NOMO-1 treated with dmso at 0.1 percent for 144 hours (cell line): Measurements from ENCODE around the gene PIP4K2A.
A peak's percentile ranks its signal among the peaks of the same experiment; 100 is the strongest.
"Not testable (repeated sequence)": the region's sequence is repeated elsewhere in the genome, so short reads cannot be mapped to it uniquely, and the experiment has no call there.

Experiments used
- DNase-seq: peaks from one replicate; lab custom pipeline; 2025; ENCODE audit not compliant: unreplicated experiment; lab: John Stamatoyannopoulos, UW

The PIP4K2A gene

DNA sequence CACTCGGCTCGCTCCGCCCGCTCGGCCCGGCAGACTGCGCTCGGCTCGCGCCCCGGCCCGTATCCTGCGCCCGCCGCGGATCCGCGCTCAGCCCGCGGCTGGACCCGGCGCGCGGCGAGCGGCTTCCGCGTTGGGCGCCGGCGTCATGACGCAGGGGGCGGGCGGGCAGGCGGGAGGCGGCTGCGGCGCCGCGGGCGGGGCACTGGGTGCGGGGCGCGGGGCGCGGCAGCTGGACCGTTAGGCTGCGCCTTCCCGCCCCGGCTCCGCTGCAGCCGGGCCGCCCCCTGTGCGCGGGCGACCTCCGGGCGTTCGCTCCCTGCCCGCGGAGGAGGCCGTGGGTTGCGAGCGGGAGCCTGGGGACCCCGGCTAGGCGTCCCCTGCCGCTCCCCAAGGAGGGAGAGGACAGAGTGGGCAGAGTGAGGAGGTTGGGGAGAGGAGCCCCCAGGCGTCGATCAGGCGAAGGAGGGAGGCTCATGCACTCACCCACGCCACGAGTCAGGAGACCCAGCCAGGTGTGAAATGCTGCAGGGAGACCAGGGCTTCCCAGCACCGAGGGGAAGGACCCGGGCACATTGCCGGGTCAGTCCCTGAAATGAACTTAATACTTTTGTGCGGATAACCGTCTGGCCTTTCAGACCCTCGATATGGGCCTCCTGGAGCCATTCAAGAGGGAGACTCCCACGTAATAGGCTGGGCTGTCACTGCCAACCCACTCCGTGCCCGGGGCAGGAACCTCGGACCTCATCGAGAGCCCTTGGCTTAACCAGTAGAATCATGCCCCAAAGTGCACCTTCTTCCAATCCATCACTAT lies at the start of gene PIP4K2A:
TSS of gene PIP4K2A (minus strand) at position 100 of the 811 bp plus-strand sequence. CDS start 252 bp downstream, outside the sequence.
- DNase-seq = peak; percentile 33

- DNase-seq = no peak
Observed at GRCh38 chr10:22761569-22762220, 47.3 kb upstream of the PIP4K2A start.

DNA sequence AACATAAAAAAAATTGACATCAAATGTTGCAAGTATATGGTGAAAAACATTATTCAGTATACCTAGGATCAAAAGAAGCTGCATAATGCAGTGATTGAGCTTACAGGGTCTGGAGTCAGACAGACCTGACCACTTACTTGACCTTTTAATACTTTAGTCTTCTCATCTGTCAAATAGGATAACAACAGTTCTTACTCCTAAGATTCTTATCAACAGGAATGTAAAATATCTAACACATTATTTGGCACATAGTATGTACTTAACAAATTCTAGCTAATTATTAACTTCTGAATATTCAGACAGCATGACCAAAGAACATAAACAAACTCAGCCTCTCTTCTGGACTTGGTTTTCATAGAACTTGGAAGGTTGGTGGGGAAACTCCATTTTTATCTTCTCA lies 45.6 kb upstream of the PIP4K2A start:
- no peak for DNase-seq

GRCh38 chr10:22758867-22759266 lies 44.5 kb upstream of the PIP4K2A start:
- no peak for DNase-seq

- peak; percentile 4 for DNase-seq
Observed at GRCh38 chr10:22754296-22754695, 39.9 kb upstream of the PIP4K2A start.

DNA sequence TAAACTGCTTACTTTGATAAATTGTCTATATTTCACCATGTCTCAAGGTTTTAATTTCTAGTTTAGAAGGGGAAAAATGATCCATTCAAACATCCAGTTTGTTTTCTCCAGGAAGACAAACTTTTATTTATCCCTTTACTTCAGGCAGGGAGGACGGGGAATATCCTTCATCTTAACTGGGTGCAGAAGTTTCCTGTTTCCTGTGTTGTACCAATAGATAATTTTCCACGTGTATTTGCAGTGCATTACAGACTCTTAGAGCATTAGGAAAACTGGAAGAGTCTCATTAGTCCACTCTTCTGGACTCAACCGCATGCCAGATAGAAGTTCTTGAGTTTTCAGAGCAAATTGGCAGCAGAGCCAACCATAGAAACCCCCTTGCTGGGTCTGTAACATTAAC lies 39.4 kb upstream of the PIP4K2A start:
- no peak for DNase-seq

DNA sequence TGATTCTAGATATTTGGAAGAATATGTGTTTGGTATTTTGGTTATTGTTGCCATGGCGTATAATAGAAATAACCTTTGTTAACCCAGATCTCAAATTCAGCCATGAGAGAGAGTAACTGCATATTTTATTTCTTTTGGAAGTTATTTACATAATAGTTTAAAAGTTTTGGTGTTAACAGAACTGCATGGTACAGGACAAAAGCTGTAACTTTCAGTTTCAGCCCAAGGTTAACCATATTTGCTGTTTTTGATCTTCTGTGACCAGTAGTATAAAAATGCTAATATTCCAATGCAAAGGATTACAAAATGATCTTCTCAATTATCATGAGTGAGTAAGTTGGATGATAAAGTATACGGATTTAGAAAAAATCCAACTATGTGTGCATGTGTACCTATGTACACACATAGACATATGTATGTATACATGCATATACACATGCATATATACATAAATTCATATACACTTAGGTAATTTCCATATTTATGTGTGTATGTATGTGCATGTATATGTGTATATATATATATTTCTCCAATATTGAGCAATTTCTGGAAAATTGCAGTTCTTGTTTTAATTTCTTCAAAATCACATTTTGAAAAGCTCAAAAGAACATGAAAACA lies 38.0 kb upstream of the PIP4K2A start:
- DNase-seq = no peak

DNA sequence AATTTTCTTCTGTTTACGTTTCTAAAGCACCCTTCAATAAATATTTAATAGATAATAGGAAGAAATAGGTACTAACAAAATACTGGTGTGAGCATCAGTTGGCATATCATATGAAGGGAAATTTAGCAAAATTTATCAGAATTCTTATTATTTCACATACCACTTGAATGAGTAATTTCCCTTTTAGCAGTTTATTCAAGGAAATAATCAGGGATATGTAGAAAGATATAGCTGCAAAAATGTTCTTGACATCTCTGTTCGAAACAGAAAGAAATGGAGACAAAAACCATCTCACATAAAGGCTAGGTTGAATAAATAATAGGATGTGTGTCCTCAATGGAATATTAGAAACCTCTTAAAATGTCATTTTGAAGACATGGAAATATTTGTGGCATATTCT lies 35.8 kb upstream of the PIP4K2A start:
- no peak for DNase-seq

DNA sequence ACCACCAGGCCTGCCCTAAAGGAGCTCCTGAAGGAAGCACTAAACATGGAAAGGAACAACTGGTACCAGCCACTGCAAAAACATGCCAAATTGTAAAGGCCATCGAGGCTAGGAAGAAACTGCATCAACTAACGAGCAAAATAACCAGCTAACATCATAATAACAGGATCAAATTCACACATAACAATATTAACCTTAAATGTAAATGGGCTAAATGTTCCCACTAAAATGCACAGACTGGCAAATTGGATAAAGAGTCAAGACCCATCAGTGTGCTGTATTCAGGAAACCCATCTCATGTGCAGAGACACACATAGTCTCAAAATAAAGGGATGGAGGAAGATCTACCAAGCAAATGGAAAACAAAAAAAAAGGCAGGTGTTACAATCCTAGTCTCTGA lies 30.5 kb upstream of the PIP4K2A start:
- not testable (repeated sequence) for DNase-seq

DNA sequence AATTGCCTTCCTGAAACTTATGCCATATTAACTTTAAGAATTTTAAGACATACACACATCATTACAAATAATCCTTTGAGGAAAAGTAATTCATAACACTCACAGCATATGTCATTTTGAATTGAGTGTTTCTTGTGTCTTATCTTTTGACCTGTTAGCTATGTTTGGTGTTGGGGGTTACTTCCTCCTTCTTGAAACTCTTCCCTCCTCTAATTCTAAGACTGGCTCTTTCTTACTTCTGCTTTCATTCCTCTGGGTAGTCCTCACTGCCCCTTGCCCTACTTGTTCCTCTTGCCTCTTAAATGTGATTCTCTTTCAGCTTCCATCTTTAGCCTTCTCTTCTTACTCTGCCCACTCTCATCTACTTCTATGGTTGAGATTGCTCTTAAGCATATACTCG lies 28.3 kb upstream of the PIP4K2A start:
- DNase-seq = peak; percentile 93

- DNase-seq = not testable (repeated sequence)
Observed at GRCh38 chr10:22741631-22742030, 27.3 kb upstream of the PIP4K2A start.

- DNase-seq = no peak
Observed at GRCh38 chr10:22740180-22740579, 25.8 kb upstream of the PIP4K2A start.

DNA sequence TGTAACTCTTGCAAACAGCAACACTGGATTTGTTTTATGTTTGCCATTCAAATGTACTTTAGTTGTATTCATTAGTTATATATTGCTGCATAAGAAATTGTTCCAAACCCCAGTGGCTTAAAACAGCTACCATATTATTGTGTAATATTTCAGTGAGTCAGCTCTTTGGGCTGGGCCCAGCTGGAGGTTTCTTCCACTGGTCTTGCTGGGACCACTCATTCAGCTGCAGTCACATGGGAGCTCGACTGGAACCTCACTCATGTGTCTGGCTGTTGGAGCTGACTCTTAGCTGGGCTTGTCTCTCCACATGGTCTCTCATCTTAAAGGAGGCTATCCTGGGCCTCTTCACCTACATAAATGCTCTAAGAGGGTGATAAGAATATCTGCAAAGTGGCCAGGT lies 23.2 kb upstream of the PIP4K2A start:
- no peak for DNase-seq

GRCh38 chr10:22736134-22736533 lies 21.8 kb upstream of the PIP4K2A start:
- DNase-seq = no peak

GRCh38 chr10:22733992-22734391 lies 19.6 kb upstream of the PIP4K2A start:
- DNase-seq = no peak

DNA sequence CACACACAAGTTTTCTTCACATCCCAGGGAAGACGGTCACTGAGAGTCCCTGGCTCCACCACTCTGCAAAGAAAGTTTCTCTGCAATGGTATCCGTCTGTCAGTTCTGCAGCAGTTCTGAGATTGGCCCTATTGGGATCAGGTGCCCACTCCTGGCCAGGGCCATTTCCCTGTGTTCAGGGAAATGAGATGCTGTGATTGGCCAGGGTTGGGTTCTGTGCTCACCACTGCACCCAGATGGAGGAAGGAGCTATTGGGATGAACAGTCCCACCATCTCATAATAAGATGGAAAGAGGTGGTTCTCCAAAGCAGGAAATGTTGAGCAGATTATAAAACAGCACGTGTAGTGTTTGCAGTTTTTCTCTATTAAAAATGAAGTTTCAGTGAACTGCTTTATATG lies 13.3 kb upstream of the PIP4K2A start:
- DNase-seq = no peak

DNA sequence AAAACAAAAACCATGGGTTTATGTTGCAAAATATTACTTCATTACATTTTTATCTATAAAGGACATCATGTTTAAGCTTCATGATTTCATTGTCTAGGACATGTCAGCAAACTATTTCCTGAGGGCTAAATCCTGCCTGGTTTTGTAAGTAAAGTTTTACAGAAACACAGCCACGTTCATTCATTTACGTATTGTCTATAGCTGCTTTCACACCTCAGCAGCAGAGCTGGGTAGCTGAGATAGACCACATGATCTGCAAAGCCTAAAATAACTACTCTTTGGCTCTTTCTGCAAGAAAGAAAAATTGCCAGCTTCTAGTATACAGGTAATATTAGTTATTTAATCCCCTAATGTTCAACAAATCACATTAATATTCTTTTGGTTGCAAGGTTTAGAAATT lies 12.7 kb upstream of the PIP4K2A start:
- DNase-seq = no peak

- no peak for DNase-seq
Observed at GRCh38 chr10:22724773-22725172, 10.4 kb upstream of the PIP4K2A start.

DNA sequence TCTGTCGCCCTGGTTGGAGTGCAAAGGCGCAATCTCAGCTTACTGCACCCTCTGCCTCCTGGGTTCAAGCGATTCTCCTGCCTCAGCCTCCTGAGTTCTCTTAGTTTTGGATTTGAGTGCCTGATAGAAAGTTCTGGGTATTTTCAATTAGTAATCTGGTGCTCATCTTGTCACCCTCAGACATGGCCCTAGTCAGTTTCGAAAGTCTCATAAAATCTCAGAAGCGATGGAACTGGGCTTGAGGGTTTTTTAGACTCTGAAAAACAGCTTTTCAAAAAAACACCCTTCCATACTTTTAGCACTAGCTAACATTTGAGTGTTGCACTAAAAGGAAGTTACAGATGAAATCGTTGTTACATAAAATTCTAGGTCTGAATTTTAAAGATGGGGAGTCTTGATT lies 9.4 kb upstream of the PIP4K2A start:
- no peak for DNase-seq

GRCh38 chr10:22723343-22723779 lies 9.0 kb upstream of the PIP4K2A start:
- peak; percentile 74 for DNase-seq

- no peak for DNase-seq
Observed at GRCh38 chr10:22722626-22723169, 8.3 kb upstream of the PIP4K2A start.

DNA sequence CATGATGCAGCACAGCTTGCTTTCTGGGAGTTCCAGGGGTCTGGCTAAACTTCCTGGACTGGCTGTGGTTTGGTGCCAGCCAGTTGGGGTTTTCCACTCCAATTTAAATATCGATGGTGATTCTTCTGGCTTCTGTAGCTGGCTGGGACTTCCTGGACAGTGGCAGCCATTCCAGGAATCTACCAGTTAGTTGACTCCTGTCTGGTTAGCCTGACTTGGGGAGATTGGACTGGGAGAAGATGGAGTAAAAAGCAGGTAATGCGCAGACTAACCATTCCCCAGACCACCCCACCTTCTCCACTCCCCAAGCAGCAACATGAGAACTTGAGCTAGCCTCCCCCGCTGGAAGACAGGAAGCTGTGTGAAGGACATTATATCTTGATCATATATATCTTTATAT lies 6.3 kb upstream of the PIP4K2A start:
- no peak for DNase-seq
